Keratinocyte (primary cell): ENCODE measurements around the gene ITPK1. TPM values are rescaled to one million over a fixed set of nuclear protein-coding genes. Genes with fewer than 3 reads are reported as not detected.

ENCODE experiments used
- DNase-seq: peaks from one replicate; pipeline ENCODE4 v3.0.0-alpha.2; 2011; ENCODE audit warnings: low read depth, missing footprints, low spot score
- FAIRE-seq: peaks from 2 replicates; lab custom pipeline; 2011; peaks lifted over from hg19 to GRCh38; lab: Jason Lieb, UNC
- H2AFZ ChIP-seq: 2 replicates; pipeline ENCODE4 v1.6.0; 2012; ENCODE audit warnings: low read length, control low read depth, inconsistent platforms; ENCODE audit not compliant: control insufficient read depth
- H3K27ac ChIP-seq: 2 replicates; pipeline ENCODE4 v1.5.1; 2011; ENCODE audit warnings: low read length; ENCODE audit not compliant: control insufficient read depth, insufficient read depth
- H3K27me3 ChIP-seq: 3 replicates; pipeline ENCODE4 v1.6.0; 2011; ENCODE audit warnings: low read length; ENCODE audit not compliant: control insufficient read depth, insufficient read depth; ENCODE audit errors: extremely low read depth
- H3K36me3 ChIP-seq, 2 experiments: 2 replicates in 1 of 2; 3 replicates in 1 of 2; pipeline ENCODE4 v1.5.1; 2011; ENCODE audit warnings: low read length in 2 of 2, mild to moderate bottlenecking in 1 of 2; ENCODE audit not compliant: control insufficient read depth in 2 of 2, insufficient read depth in 2 of 2; ENCODE audit errors: extremely low read depth in 1 of 2
- H3K4me1 ChIP-seq: 3 replicates; pipeline ENCODE4 v1.5.1; 2011; ENCODE audit warnings: low read length; ENCODE audit not compliant: control insufficient read depth, insufficient read depth; ENCODE audit errors: extremely low read depth
- H3K4me2 ChIP-seq: 3 replicates; pipeline ENCODE4 v1.6.0; 2011; ENCODE audit warnings: low read depth, low read length; ENCODE audit not compliant: control insufficient read depth, insufficient read depth; ENCODE audit errors: extremely low read depth
- H3K4me3 ChIP-seq, 3 experiments: fragments of 200-600 bp in 1 of 3; sonication (generic) in 1 of 3; 2 replicates in 2 of 3; 3 replicates in 1 of 3; pipeline ENCODE4 v1.5.1; 2011 to 2016; ENCODE audit warnings: low read length in 3 of 3, mild to moderate bottlenecking in 3 of 3, control low read depth in 2 of 3, inconsistent platforms in 1 of 3, low read depth in 1 of 3, mixed read lengths in 1 of 3, mixed run types in 1 of 3, moderate library complexity in 1 of 3; ENCODE audit not compliant: control insufficient read depth in 2 of 3, insufficient read depth in 2 of 3; ENCODE audit errors: extremely low read depth in 1 of 3
- H3K79me2 ChIP-seq: 2 replicates; pipeline ENCODE4 v1.6.0; 2012; ENCODE audit warnings: low read length; ENCODE audit not compliant: control insufficient read depth, insufficient read depth
- H3K9ac ChIP-seq: 3 replicates; pipeline ENCODE4 v1.6.0; 2011; ENCODE audit warnings: low read length; ENCODE audit not compliant: control insufficient read depth, insufficient read depth; ENCODE audit errors: extremely low read depth
- H3K9me1 ChIP-seq: 3 replicates; pipeline ENCODE4 v1.6.0; 2011; ENCODE audit warnings: low read length; ENCODE audit not compliant: control insufficient read depth, insufficient read depth; ENCODE audit errors: extremely low read depth
- H3K9me3 ChIP-seq: 2 replicates; pipeline ENCODE4 v1.5.1; 2012; ENCODE audit warnings: low read depth, low read length; ENCODE audit not compliant: control insufficient read depth
- H4K20me1 ChIP-seq: 3 replicates; pipeline ENCODE4 v1.6.0; 2011; ENCODE audit warnings: low read length; ENCODE audit not compliant: control insufficient read depth, insufficient read depth; ENCODE audit errors: extremely low read depth
- CTCF ChIP-seq, 3 experiments: IDR thresholded peaks in 1 of 3; conservative IDR thresholded peaks in 1 of 3; optimal IDR thresholded peaks in 1 of 3; 2 replicates in 2 of 3; 3 replicates in 1 of 3; pipeline versions ENCODE3 to v1.5.1; 2011; ENCODE audit warnings: low read length in 3 of 3, mild to moderate bottlenecking in 3 of 3, moderate library complexity in 2 of 3, control low read depth in 1 of 3, inconsistent platforms in 1 of 3; ENCODE audit not compliant: insufficient read depth in 2 of 3; ENCODE audit errors: extremely low read depth in 1 of 3
- EZH2 ChIP-seq: IDR thresholded peaks from one replicate; pipeline ENCODE4 v1.6.1; 2012; ENCODE audit warnings: inconsistent platforms, mild to moderate bottlenecking, low read length, moderate library complexity
- dilution Hi-C: fragments of 300-500 bp; cut with MboI; formaldehyde crosslinking; loops from one replicate; pipeline ENCODE4 v1.7.0; 2020; ENCODE audit warnings: low sequenced_read_pairs; ENCODE audit not compliant: extremely low pct_ligation_motif_present
- polyA plus RNA-seq, 5 experiments: library from polyadenylated mRNA; depleted of rRNA in 3 of 5; stranded (reverse) in 3 of 5; stranded (forward) in 1 of 5; unstranded in 1 of 5; fragments of >200 nt; gene quantifications; 1 replicate in 1 of 5; 2 replicates in 3 of 5; 3 replicates in 1 of 5; pipeline versions ENCODE4 v1.2.1 to v1.2.3, GENCODE V29; 2011 to 2012; ENCODE audit warnings: missing spikeins in 2 of 5, low read depth in 1 of 5, low replicate concordance in 1 of 5

The ITPK1 gene
- polyA plus RNA-seq, 1 donor (not counting 4 experiments of a cell fraction or from before 2014, with no cell fraction given), result 67.8 TPM

GRCh38 chr14:93067088-93067487 is 48.6 kb downstream of the ITPK1 start:
- no peak overlapping the region for H2AFZ ChIP-seq
- TF ChIP-seq EZH2, result no peak
- TF ChIP-seq CTCF (optimal IDR thresholded peaks at IDR 0.05 in 1 of 3, IDR thresholded peaks at IDR 0.05 in 1 of 3, conservative IDR thresholded peaks at IDR 0.05 in 1 of 3; ENCODE audit: extremely low read depth in 1 of 3, insufficient read depth in 2 of 3, low read length in 3 of 3), result no peak
- no peak overlapping the region for H3K4me3 ChIP-seq
- no peak overlapping the region for H3K4me2 ChIP-seq
- peaks cover 4% of the 10 kb centered on the region for H4K20me1 ChIP-seq
- H3K36me3 ChIP-seq, result peaks cover 0 to 8% of the 10 kb centered on the region in 2 experiments
- no peak overlapping the region for H3K27ac ChIP-seq
- H3K9ac ChIP-seq, result no peak overlapping the region
- no peaks in the 10 kb centered on the region for H3K9me1 ChIP-seq
- dilution Hi-C loops, result no loop called here
- FAIRE-seq, result no peak
- H3K27me3 ChIP-seq, result no peaks in the 10 kb centered on the region
- no peaks in the 10 kb centered on the region for H3K4me1 ChIP-seq
- H3K9me3 ChIP-seq, result no peaks in the 10 kb centered on the region
- no peak for DNase-seq
- H3K79me2 ChIP-seq, result peaks cover 6% of the 10 kb centered on the region

DNA sequence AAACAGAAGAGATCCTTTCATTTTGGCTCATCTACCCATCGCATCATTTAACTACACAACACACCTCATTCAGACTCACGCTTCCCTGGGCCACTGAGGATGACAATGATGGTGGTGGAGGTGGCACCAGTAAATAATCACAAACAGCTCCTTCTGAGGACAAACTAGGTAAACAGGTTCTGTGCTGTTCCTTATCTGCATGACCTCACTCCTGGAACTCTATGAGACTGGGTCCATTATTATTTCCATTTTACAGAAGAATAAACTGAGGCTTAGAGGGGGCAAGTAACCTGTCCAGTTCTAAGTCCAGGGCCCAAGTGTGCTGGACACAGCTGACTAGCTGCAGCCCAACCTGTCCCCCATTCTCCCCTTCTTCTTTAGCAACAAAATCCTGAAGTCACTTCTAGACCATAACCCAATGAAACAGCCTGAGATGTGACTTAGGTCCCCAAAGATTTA is 50.4 kb downstream of the ITPK1 start:
- Histone ChIP-seq H3K27me3 (no peaks in the 10 kb centered on the region), H3K27ac (no peak overlapping the region), H3K9me1 (no peaks in the 10 kb centered on the region), H2AFZ (no peak overlapping the region), H3K4me3 (no peak overlapping the region), H3K9ac (no peak overlapping the region), H3K36me3 (peaks cover 0 to 6% of the 10 kb centered on the region in 2 experiments), H3K4me1 (peaks cover 1% of the 10 kb centered on the region), H3K4me2 (no peak overlapping the region), H3K9me3 (no peaks in the 10 kb centered on the region), H4K20me1 (peaks cover 4% of the 10 kb centered on the region), H3K79me2 (peaks cover 3% of the 10 kb centered on the region)
- DNase-seq (no peak), FAIRE-seq (no peak)
- dilution Hi-C loops, result no loop called here
- TF ChIP-seq EZH2, result no peak
- TF ChIP-seq CTCF (optimal IDR thresholded peaks at IDR 0.05 in 1 of 3, IDR thresholded peaks at IDR 0.05 in 1 of 3, conservative IDR thresholded peaks at IDR 0.05 in 1 of 3; ENCODE audit: extremely low read depth in 1 of 3, insufficient read depth in 2 of 3, low read length in 3 of 3), result no peak
